Measurements from ENCODE around the gene SRSF9. TPM values are rescaled to one million over a fixed set of nuclear protein-coding genes. Genes with fewer than 3 reads are reported as not detected.

Gene SRSF9
- 98.9 and 117 TPM in 2 replicates for total RNA-seq

GRCh38 chr12:120469450-120470149, at the start of gene SRSF9:
SRSF9 (minus strand) TSS chr12:120469748; CDS start chr12:120469609, 139 bp downstream.

DNA sequence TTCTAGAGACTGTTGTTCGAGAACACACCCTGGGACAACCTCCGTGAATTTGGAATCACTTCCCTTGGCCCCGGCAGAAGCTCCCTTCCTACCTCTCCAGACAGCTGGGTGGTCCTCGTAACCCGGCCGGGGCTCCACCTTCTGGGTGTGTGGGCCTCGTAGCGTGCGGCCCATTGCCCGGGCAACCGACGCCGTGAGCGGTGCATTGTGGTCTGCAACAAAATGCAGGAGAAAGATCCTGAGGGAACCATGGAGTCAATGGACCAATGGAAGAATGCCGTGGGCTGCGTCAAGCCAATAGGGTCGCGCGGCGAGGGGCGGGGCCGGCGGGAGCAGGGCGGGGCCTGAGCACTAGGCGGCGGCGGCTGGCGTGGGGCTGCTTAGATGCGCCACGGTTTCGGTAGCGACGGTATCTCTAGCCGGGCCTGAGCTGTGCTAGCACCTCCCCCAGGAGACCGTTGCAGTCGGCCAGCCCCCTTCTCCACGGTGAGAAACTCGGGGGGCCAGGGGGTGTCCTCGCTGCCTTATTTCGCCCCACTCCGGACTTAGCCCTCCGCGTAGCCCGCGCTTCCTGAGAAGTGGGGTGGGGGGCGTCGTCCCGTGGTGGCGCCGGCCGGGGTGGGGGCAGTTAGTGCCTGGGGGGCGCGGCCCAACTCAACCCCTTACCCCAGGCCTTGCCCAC, 26.3 kb upstream of the SRSF9 start, which contains the start of gene DYNLL1:
Gene DYNLL1, plus strand, starts transcription at position 383 of the 682 bp plus-strand sequence. CDS start 309 bp downstream, outside the sequence.

GRCh38 chr12:120445911-120446843, 23.4 kb downstream of the SRSF9 start, which contains the start of the genes GATC and TRIAP1:
GATC (plus strand) TSS chr12:120446444; CDS start chr12:120446481, 37 bp downstream.
TRIAP1 (minus strand) TSS chr12:120446384; CDS start chr12:120446372, 12 bp downstream.

GRCh38 chr12:120437735-120438494, 31.6 kb downstream of the SRSF9 start, which contains the start of gene COX6A1:
COX6A1 (plus strand) TSS chr12:120438113; CDS start chr12:120438127, 14 bp downstream.

Other genes with a start within 250 kb of the SRSF9 start
- gene PXN, start 204.0 kb downstream of the SRSF9 start, total RNA-seq, result 129 and 139 TPM in 2 replicates
- under 0.01 TPM in 1 of 2 replicates, not detected in the other for gene RNU4-2, start 177.8 kb downstream of the SRSF9 start, total RNA-seq
- gene RNU4-1, start 176.5 kb downstream of the SRSF9 start, total RNA-seq, result under 0.01 TPM in 1 of 2 replicates, not detected in the other
- gene SIRT4, start 167.4 kb downstream of the SRSF9 start, total RNA-seq, result under 0.01 and 0.35 TPM in 2 replicates
- not detected in 2 replicates for gene PLA2G1B, start 142.0 kb downstream of the SRSF9 start, total RNA-seq
- gene MSI1, start 100.6 kb downstream of the SRSF9 start, total RNA-seq, result not detected in 2 replicates
- gene COX6A1, start 31.6 kb downstream of the SRSF9 start, total RNA-seq, result 499 and 694 TPM in 2 replicates
- gene TRIAP1, start 23.4 kb downstream of the SRSF9 start, total RNA-seq, result 53.0 and 60.5 TPM in 2 replicates
- gene GATC, start 23.3 kb downstream of the SRSF9 start, total RNA-seq, result 20.0 and 21.9 TPM in 2 replicates
- gene DYNLL1, start 26.4 kb upstream of the SRSF9 start, total RNA-seq, result 290 and 327 TPM in 2 replicates
- 25.4 and 33.5 TPM in 2 replicates for gene COQ5, start 59.4 kb upstream of the SRSF9 start, total RNA-seq
- 84.4 and 139 TPM in 2 replicates for gene RNF10, start 64.6 kb upstream of the SRSF9 start, total RNA-seq
- gene POP5, start 111.7 kb upstream of the SRSF9 start, total RNA-seq, result 53.9 and 62.6 TPM in 2 replicates
- gene CABP1, start 170.9 kb upstream of the SRSF9 start, total RNA-seq, result not detected in 2 replicates
- 131 and 144 TPM in 2 replicates for gene MLEC, start 217.4 kb upstream of the SRSF9 start, total RNA-seq
- gene UNC119B, start 240.7 kb upstream of the SRSF9 start, total RNA-seq, result 23.9 TPM in 2 replicates

Measured in myometrial cell (primary cell).